SHP77 treated with DMSO at 0.1 percent for 48 hours (cell line): ENCODE results near the gene ZNF625.

Source experiments
- DNase-seq: peaks from one replicate; lab custom pipeline; 2025; lab: John Stamatoyannopoulos, UW

ZNF625 gene

GRCh38 chr19:12156223-12157058 is at the start of gene ZNF625:
Gene ZNF625 (minus strand): TSS chr19:12156734. CDS start chr19:12156558, 176 bp downstream.
- DNase-seq, result peak; percentile 80

DNA sequence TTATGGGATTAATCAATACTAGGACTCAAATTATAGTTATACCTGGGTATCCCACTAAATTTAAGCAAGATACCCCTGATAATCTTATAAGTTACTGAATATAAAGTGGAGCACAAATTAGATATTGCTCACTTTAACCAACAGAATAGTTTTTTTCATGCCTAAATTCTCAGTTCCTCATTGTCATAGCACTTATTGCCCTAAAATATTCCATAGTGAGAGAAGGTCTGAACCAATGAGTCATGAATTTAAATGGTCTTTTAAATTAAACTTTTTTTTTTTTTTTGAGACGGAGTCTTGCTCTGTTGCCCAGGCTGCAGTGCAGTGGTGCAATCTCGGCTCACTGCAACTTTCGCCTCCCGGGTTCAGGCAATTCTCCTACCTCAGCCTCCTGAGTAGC is 48.8 kb upstream of the ZNF625 start:
- DNase-seq, result no peak

DNA sequence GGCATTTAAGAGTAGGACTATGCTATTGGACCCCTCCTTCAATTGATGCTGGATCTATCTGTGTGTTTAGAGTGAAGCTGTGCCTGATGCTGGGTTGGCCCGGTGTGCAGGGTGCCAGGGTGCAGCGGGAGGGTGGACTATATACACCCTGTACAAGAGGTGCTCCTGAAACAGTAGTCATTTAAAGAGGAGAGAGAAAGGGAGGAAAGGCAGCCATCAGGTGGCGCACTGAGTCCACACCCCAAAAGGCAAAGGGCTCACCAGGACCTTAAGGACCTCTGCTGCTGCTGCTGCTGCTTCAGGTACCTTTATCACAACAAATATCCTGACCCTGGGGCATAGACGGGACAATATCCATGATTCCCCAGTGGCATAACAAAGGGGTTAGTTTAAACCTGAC is 45.7 kb upstream of the ZNF625 start:
- DNase-seq, result no peak

- no peak for DNase-seq
Observed at GRCh38 chr19:12199757-12200419, 43.4 kb upstream of the ZNF625 start.

DNA sequence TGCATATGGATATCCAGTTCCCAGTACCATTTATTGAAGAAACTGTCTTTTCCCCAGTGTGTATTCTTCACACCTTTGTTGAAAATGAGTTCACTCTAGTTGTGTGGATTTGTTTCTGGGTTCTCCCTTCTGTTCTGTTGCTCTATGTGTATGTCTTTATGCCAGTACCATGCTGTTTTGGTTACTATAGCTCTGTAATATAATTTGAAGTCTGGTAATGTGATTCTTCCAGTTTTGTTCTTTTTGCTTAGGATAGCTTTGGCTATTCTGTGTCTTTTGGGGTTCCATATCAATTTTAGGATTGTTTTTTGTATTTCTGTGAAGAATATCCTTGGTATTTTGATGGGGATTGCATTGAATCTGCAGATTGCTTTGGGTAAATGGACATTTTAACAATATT is 41.6 kb upstream of the ZNF625 start:
- DNase-seq, result no peak

DNA sequence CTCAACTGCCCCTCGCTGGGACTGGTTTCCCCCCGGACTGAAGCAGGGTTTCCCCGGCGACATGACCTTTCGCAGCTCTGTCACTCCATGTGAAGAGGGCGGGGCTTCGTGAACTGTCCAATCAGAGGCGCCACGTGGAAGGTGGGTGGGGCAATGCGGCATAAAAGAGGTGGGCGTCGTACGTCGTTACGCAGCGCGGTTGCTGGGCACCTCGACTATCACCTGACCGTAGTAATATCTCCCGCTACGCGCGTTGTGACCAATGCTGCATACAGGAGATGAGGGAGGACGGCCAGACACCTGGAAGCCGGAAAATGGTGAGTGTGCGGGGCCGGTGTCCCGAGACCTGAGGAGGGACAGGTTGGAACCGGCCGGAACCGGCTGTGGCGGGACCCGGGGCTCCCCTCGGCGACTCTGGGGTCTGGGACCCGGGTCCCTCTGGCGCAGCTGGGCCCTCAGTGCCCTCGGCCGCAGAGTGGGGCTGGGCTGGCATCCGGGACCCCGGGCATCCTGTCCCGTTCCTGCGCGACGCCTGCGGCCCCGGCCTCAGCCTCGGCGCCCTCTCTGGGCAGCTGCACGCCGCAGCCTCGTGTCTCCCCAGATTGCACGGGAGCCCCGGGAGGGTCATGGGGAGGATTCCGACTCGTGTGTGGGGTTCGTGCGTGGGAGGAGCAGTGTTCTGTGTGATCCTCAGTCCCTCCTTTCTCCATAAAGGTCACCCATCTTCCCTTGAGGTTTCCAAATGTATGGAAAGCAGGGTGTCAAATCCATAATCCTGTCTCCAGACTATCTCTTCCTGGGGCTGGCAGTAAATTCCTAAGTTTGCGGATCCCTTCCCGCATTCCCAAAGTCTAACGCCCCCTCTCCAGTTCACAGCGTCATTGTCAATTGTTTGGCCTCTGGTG is 38.5 kb upstream of the ZNF625 start:
- DNase-seq, result no peak

DNA sequence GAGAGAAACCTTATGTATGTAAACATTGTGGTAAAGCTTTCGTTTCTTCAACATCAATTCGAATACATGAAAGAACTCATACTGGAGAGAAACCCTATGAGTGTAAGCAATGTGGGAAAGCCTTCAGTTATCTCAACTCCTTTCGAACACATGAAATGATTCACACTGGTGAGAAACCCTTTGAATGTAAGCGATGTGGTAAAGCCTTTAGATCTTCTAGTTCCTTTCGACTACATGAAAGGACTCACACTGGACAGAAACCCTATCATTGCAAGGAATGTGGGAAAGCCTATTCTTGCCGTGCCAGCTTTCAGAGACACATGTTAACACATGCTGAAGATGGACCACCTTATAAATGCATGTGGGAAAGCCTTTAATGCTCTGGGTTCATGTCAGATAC is 31.1 kb upstream of the ZNF625 start:
- DNase-seq, result no peak

DNA sequence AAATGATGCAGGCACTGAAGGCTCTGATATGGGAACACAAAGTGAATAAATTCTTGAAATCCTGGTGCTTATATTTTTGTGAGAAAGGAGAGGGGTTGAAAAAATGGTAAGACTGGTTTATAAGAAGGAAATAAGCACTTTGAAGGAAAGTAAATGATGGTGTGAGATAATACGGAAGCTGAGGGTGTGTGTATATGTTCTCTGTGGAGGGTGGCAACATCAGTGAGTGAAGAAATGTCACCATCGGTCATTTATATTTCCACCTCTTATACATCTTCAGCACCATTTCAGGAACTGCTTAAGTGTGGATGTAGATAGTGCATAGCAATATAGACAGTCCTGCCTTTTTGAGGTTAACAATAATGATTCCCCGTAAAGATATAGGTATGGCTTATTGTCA is 23.8 kb upstream of the ZNF625 start:
- no peak for DNase-seq

- DNase-seq, result no peak
Observed at GRCh38 chr19:12166626-12167025, 10.1 kb upstream of the ZNF625 start.

DNA sequence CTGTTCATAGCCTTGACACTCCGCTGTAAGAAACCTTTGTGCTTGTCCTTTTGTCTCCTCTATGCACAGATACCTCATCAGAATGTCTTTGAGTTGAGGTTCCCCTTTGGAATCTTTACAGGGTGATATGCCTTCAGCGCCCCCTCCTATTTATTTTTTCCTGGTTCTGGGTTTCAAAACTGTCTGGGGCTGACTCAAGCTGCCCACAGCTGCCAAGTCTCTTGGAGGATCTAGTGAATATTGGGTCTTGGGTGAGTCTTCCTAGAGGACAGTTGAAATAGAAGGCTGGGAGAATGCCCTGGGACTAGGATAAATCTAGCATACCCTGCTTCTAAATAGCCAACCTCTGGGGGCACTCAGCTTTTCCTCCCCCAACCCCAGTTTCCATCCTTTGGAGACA is 7.3 kb upstream of the ZNF625 start:
- DNase-seq, result no peak

GRCh38 chr19:12162882-12163806 is 6.6 kb upstream of the ZNF625 start, which contains the start of gene ZNF136:
Gene ZNF136 (plus strand): TSS chr19:12163096. CDS start chr19:12163204, 108 bp downstream.
- DNase-seq, result peak; percentile 87

- no peak for DNase-seq
Observed at GRCh38 chr19:12162513-12162881, 6.0 kb upstream of the ZNF625 start.

GRCh38 chr19:12159773-12160414 is 3.4 kb upstream of the ZNF625 start:
- no peak for DNase-seq

DNA sequence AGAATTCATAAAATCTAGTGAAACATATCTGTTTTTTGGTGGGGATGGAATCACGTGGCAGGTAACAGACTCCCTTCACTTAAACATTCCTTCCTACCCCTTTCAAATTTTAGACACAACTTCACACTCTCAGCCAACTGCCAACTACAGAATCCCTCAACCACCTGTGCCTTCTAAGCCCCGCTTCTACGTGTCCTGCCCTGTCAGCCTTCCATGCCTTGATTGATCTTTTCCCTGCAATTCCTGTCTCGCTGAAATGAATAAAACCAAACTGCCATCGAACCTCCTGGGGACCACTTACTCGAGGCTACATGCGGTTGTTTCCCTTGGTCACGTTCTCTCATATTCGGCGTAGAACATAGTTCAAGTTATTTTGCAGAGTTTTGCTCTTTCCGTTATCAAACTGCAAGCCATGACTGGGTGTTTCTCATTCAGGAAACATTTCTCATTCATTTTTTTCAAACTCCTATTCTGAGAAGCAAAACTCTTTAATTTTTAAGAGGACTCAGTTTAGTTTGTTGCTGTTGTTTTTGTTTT is 1.1 kb downstream of the ZNF625 start:
- no peak for DNase-seq

- DNase-seq, result no peak
Observed at GRCh38 chr19:12145348-12145747, 11.2 kb downstream of the ZNF625 start.

GRCh38 chr19:12141405-12141736 is 15.2 kb downstream of the ZNF625 start:
- no peak for DNase-seq

- DNase-seq, result peak; percentile 76
Observed at GRCh38 chr19:12140545-12141404, 15.8 kb downstream of the ZNF625 start.

GRCh38 chr19:12139885-12140544 is 16.5 kb downstream of the ZNF625 start, which contains the start of gene ZNF20:
Gene ZNF20 (minus strand): TSS chr19:12140350. CDS start chr19:12140182, 168 bp downstream.
- peak; percentile 80 for DNase-seq

- DNase-seq, result no peak
Observed at GRCh38 chr19:12139269-12139668, 17.3 kb downstream of the ZNF625 start.
